ENCODE measurements around the gene C5. TPM values are rescaled to one million over a fixed set of nuclear protein-coding genes. Genes with fewer than 3 reads are reported as not detected.
A peak's percentile ranks its signal among the peaks of the same experiment; 100 is the strongest.

Gene C5
- total RNA-seq, 6 donors from 2014 or later = 7.1 to 18.9 (median 16.8) TPM

DNA sequence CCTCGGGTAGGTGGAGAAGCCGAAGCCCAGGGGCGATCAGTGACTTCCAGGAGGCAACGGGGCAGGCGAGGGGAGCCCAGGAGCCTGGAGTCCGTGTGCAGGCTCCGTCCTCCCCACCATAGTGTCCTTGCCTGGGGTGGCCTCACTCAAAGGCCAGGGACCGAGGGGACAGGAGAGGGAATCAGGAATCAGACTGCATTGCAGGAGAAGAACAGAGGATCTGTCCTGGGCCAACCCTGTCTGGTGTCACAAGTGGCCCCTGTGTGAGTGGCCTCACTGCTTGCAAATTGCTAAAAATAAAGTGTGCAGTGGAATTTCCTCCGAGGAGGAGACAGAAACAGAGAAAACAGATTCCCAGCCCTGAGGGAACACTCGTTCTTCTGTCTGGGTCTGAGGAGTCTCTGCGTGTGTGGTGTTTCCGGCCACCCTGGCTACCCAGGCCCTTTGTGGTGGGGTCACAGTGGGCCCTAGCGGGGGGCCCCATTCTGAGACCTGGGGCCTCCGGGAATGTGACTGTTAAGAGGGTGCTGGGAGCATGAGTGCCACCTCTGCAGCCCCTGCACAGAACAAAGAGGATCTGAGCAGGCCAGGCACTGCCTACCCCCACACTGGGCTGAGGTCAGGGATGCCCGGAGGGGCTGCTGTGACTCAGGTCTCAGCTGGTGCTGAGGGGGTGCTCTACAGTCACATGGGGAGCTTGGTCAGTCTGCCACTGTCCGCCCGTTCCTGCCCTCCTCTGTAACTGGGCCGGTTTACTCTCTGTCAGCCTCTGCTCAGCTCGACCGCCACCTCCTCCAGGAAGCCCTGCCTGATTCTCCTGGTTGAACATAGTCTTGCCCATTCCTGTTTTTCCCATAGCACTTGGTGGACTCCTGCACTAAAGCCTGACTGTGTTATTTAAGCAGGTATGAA lies 130.9 kb downstream of the C5 start:
- ATAC-seq (ENCODE audit: low FRiP score in 2 of 2) (peak in 1 of 2 donors; percentile 19), DNase-seq (peak in 1 of 2 donors; percentile 39)
- Histone ChIP-seq H3K27me3 (no peaks in the 10 kb centered on the region), H3K4me3 (no peak overlapping the region), H3K4me1 (peaks cover 19 to 31% (median 23%) of the 10 kb centered on the region in 4 donors), H3K27ac (peak overlapping the region; percentile 49 to 84 (median 66)), H3K9me3 (no peaks in the 10 kb centered on the region), H3K36me3 (no peaks in the 10 kb centered on the region)
- WGBS, 2 donors = 80 to 86% methylated on average over 15 to 19 of the region's 20 CpGs
- TF ChIP-seq POLR2A (IDR thresholded peaks at IDR 0.05) = no peak
- TF ChIP-seq, protein P1, sequence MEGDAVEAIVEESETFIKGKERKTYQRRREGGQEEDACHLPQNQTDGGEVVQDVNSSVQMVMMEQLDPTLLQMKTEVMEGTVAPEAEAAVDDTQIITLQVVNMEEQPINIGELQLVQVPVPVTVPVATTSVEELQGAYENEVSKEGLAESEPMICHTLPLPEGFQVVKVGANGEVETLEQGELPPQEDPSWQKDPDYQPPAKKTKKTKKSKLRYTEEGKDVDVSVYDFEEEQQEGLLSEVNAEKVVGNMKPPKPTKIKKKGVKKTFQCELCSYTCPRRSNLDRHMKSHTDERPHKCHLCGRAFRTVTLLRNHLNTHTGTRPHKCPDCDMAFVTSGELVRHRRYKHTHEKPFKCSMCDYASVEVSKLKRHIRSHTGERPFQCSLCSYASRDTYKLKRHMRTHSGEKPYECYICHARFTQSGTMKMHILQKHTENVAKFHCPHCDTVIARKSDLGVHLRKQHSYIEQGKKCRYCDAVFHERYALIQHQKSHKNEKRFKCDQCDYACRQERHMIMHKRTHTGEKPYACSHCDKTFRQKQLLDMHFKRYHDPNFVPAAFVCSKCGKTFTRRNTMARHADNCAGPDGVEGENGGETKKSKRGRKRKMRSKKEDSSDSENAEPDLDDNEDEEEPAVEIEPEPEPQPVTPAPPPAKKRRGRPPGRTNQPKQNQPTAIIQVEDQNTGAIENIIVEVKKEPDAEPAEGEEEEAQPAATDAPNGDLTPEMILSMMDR (IDR thresholded peaks at IDR 0.05) = no peak
- peak in 1 of 2 donors; percentile 12 for TF ChIP-seq POLR2AphosphoS5 (IDR thresholded peaks at IDR 0.05)

DNA sequence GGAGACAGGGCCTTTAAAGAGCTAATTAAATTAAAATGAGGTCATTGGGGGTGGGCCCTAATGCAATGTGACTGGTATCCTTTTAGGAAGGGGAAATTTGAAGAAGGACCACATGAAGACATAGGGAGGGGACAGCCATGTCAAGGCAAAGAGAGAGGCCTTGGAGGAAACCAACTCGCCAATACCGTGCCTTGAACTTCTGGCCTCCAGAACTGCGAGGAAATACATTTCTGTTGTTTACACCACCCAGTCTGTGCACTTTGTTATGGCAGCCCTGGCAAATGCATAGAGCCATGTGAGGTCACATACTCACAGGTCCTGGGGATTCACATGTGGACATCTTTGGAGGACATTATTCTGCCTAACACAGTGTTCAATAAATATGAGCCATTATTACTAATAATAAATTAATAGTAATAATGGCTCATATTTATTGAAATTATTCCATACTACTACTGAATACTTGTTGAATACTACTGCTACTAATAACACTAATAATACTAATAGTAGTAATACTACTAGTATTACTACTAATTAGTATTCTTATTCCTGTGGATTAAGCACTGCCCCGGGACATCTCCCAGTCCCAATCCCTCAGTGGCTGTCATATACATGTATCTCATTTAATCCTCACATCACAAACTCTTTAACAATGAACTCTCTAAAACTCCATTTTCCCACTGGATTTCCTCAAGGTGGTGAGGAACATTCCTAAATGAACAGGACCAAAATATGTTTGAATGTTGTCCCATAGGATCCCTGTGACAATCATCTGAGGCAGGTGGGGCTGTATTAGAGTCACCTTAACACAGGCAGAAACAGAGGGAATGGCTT lies 131.9 kb downstream of the C5 start:
- no peak for DNase-seq
- no peak overlapping the region for H3K4me3 ChIP-seq
- WGBS, 2 donors = 94 to 98% methylated on average over 4 of the region's 4 CpGs
- H3K27ac ChIP-seq = peak overlapping the region in 3 of 4 donors; percentile 57 to 84 (median 76)
- no peak for ATAC-seq (ENCODE audit: low FRiP score in 2 of 2)
- H3K4me1 ChIP-seq = peaks cover 19 to 31% (median 23%) of the 10 kb centered on the region in 4 donors
- H3K36me3 ChIP-seq = peaks cover 0 to 5% (median 1%) of the 10 kb centered on the region in 4 donors
- H3K27me3 ChIP-seq = no peaks in the 10 kb centered on the region
- TF ChIP-seq EP300 (IDR thresholded peaks at IDR 0.05) (no peak), POLR2AphosphoS5 (IDR thresholded peaks at IDR 0.05) (no peak), POLR2A (IDR thresholded peaks at IDR 0.05) (no peak)
- H3K9me3 ChIP-seq = no peaks in the 10 kb centered on the region

DNA sequence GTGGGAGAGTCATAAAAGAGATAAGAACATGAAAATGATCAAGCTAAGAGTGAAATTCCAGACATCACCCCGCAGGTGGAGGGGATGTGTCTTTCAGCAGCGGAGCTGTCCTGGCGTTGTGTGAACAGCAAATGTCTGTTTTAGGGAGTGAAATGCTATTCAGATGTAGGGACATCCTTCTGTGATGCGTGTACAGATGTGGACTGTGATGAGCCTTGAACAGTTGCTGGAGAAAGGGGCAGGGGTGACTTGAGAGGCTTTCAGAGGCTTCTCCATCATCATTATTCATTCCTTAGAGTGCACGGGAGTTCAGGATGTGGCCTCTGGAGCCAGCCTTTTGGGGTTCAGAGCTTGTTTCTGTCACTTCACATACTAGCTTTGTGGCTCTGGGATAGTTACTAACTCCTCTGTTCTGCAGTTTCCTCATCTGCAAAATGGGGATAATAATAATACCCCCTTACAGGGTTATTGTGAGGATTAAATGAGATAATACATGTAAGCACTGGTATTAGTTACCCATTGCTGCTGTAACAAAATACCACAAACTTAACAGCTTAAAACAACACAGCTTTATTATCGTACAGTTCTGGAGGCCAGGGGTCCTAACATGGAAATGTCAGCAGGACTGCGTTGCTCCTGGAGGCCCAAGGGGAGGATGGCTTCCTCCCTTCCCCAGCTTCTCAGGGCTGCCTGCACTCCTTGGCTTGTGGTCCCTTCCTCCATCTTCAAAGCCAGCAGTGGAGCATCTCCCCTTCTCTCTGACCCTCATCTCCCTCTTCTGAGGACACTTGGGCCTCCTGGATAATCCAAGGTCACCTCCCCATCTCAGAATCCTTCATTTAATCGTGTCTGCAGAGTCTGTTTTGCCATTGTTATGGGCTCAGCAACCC lies 132.8 kb downstream of the C5 start:
- Histone ChIP-seq H3K36me3 (peaks cover 0 to 8% (median 5%) of the 10 kb centered on the region in 4 donors), H3K4me1 (peaks cover 19 to 31% (median 23%) of the 10 kb centered on the region in 4 donors), H3K4me3 (no peak overlapping the region), H3K9me3 (no peaks in the 10 kb centered on the region), H3K27ac (peak overlapping the region in 3 of 4 donors; percentile 28 to 61 (median 54)), H3K27me3 (no peaks in the 10 kb centered on the region)
- no peak for ATAC-seq (ENCODE audit: low FRiP score in 2 of 2)
- TF ChIP-seq POLR2A (IDR thresholded peaks at IDR 0.05) = no peak
- TF ChIP-seq POLR2AphosphoS5 (IDR thresholded peaks at IDR 0.05) = no peak
- DNase-seq = no peak
- WGBS, 2 donors = 89% methylated on average over 7 to 8 of the region's 8 CpGs

DNA sequence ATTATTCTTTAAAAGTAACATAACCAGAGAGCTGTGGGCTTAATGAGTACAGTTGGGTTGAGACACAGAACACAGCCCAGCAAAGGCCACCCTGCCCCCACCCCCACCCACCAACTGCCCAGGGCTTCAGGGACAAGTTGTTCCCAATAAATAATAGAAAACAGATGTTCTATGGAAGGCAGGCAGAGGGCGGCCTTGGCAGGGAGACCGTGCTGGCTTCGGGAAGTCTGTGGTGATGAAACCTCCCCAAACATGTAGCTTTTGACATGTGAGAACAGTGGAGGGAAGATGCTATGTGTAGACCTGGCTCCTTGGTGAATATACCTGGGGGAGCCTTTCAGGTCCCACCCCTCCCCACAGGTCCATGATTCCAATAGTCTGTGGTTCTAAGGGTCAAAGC lies 133.5 kb downstream of the C5 start:
- Histone ChIP-seq H3K9me3 (no peaks in the 10 kb centered on the region), H3K36me3 (peaks cover 0 to 12% (median 5%) of the 10 kb centered on the region in 4 donors), H3K27ac (peak overlapping the region in 3 of 4 donors; percentile 6 to 61 (median 54)), H3K4me3 (no peak overlapping the region), H3K4me1 (peaks cover 19 to 31% (median 23%) of the 10 kb centered on the region in 4 donors), H3K27me3 (no peaks in the 10 kb centered on the region)
- DNase-seq (no peak), ATAC-seq (ENCODE audit: low FRiP score in 2 of 2) (peak in 1 of 2 donors; percentile 67)
- WGBS, 2 donors = 60 to 62% methylated on average over 3 of the region's 3 CpGs
- TF ChIP-seq POLR2A (IDR thresholded peaks at IDR 0.05) (no peak), POLR2AphosphoS5 (IDR thresholded peaks at IDR 0.05) (peak; percentile 47 to 58), EP300 (IDR thresholded peaks at IDR 0.05) (peak in 1 of 4 donors; percentile 49)
- TF ChIP-seq, protein P1 (IDR thresholded peaks at IDR 0.05) = no peak

DNA sequence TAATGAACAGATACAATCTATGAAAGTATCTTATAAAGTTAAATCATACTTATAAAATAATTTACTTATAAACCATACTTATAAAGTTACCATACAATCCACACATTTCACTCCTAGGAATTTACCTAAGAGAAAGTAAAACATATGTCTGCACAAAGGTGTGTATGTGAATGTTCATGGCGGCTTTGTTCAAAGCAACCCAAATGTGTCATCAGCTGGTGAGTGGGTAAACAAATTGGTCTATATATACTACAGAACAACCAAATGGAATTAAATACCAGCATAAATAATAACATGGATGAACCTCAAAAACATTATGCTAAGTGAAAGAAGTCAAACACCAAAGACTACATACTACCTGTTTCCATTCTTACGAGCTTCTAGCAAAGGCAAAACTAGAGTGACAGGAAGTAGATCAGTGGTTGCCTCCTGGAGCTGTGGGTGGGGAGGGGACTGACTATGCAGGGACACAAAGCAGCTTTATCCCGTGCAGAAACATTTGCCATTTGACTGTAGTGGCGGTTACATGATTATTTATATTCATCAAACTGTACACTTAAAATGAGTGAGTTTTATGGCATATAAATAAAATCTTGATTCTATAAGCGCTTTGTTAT lies 134.1 kb downstream of the C5 start:
- no peak for DNase-seq

More for the DNA sequence above, 134.1 kb downstream of the C5 start:
- Histone ChIP-seq H3K4me3 (no peak overlapping the region), H3K4me1 (peaks cover 19 to 31% (median 23%) of the 10 kb centered on the region in 4 donors), H3K9me3 (no peaks in the 10 kb centered on the region), H3K36me3 (peaks cover 0 to 12% (median 6%) of the 10 kb centered on the region in 4 donors), H3K27ac (peak overlapping the region in 2 of 4 donors; percentile 6 to 61), H3K27me3 (no peaks in the 10 kb centered on the region)
- WGBS, 2 donors = 76 to 78% methylated on average over 5 of the region's 5 CpGs
- TF ChIP-seq POLR2AphosphoS5 (IDR thresholded peaks at IDR 0.05) (no peak), EP300 (IDR thresholded peaks at IDR 0.05) (no peak), POLR2A (IDR thresholded peaks at IDR 0.05) (no peak)
- TF ChIP-seq, protein P1 (IDR thresholded peaks at IDR 0.05) = no peak
- no peak for ATAC-seq (ENCODE audit: low FRiP score in 2 of 2)

Data from upper lobe of left lung (tissue), 6 donors.